Suprapubic skin (tissue), 4 donors: ENCODE results near the gene VMA21.

Experiments
- EP300 ChIP-seq: sonication (generic); formaldehyde crosslinking; IDR thresholded peaks from one replicate; pipeline ENCODE4 v1.6.1; 2017; ENCODE audit warnings: antibody characterized with exemption
- POLR2A ChIP-seq, 2 donors: fragments of 450-650 bp; IDR thresholded peaks; one replicate each; pipeline ENCODE4 v1.6.1; 2017; ENCODE audit warnings: antibody characterized with exemption in 2 of 2, mild to moderate bottlenecking in 2 of 2, moderate library complexity in 2 of 2
- POLR2AphosphoS5 ChIP-seq, 3 donors: sonication (generic); formaldehyde crosslinking; IDR thresholded peaks; one replicate each; pipeline ENCODE4 v1.6.1; 2017; ENCODE audit warnings: antibody characterized with exemption in 3 of 3
- TF ChIP-seq, protein P1 (sequence below), 2 donors: fragments of 200-600 bp in 1 of 2; fragments of 450-650 bp in 1 of 2; sonication (generic) in 1 of 2; IDR thresholded peaks; one replicate each; pipeline ENCODE4 v1.5.1; 2016 to 2019; ENCODE audit warnings: antibody characterized with exemption in 2 of 2, mild to moderate bottlenecking in 1 of 2, moderate library complexity in 1 of 2

DNA sequence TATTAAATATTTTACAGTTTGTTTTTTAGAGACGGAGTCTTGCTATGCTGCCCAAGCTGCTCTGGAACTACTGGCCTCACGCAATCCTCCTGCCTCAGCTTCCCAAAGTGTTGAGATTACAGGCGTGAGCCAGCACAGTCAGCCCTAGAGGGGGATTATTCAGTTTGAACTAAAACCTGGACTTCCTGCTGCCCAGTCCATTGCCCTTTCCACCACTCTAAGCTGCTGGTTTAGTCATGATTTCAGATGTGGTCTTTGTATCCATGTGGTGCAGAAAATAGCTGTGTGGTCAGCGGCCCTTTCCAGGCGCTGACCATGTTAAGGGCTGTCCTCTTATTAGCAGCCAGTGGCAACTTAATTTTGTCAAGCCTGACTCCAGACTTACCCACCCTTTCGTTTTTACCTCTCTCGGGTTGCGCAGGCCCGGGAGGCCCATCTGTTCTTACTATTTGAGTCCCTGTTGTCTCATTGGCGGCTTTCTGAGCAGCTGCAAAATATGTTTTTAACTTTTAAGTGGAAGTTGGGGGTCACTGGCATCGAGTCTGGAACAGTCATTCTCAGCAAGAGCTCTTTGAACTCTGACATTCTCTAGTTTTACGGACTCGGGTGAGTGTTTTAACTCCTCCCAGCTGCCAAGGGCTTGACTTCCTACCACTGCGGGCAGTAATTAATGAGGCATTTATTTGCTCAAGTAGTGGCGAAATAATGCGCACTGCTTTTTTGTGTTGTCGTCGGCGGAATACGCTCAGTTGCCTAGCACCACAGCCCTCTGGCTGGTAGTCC lies 773 bp upstream of the VMA21 start:
- TF ChIP-seq, protein P1, sequence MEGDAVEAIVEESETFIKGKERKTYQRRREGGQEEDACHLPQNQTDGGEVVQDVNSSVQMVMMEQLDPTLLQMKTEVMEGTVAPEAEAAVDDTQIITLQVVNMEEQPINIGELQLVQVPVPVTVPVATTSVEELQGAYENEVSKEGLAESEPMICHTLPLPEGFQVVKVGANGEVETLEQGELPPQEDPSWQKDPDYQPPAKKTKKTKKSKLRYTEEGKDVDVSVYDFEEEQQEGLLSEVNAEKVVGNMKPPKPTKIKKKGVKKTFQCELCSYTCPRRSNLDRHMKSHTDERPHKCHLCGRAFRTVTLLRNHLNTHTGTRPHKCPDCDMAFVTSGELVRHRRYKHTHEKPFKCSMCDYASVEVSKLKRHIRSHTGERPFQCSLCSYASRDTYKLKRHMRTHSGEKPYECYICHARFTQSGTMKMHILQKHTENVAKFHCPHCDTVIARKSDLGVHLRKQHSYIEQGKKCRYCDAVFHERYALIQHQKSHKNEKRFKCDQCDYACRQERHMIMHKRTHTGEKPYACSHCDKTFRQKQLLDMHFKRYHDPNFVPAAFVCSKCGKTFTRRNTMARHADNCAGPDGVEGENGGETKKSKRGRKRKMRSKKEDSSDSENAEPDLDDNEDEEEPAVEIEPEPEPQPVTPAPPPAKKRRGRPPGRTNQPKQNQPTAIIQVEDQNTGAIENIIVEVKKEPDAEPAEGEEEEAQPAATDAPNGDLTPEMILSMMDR (IDR thresholded peaks at IDR 0.05) = no peak
- TF ChIP-seq EP300 (no peak), POLR2AphosphoS5 (IDR thresholded peaks at IDR 0.05) (no peak), POLR2A (IDR thresholded peaks at IDR 0.05) (no peak)
